GM12892 (cell line): ENCODE measurements around the gene DNAL1.

ENCODE experiments used
- POLR2A ChIP-seq: IDR thresholded peaks from 2 replicates; pipeline ENCODE4 v1.6.1; 2011; ENCODE audit warnings: low read depth, low read length, control low read depth
- POLR2AphosphoS5 ChIP-seq: IDR thresholded peaks from 2 replicates; pipeline ENCODE4 v1.6.1; 2011; ENCODE audit warnings: low read depth, low read length, control low read depth
- TAF1 ChIP-seq: IDR thresholded peaks from 2 replicates; pipeline ENCODE4 v1.6.1; 2011; ENCODE audit warnings: low read depth, mild to moderate bottlenecking, control low read depth, low read length, borderline replicate concordance

- no peak for TF ChIP-seq POLR2AphosphoS5
- no peak for TF ChIP-seq POLR2A
- TF ChIP-seq TAF1 = no peak
Measured at GRCh38 chr14:73665130-73665529, 20.3 kb downstream of the DNAL1 start.
